H9 (cell line): Measurements from ENCODE around the gene LRRN1. TPM values are rescaled to one million over a fixed set of nuclear protein-coding genes. Genes with fewer than 3 reads are reported as not detected.

Experiments
- DNase-seq: peaks from one replicate; pipeline ENCODE4 v3.0.0-alpha.2; 2017
- H2AFZ ChIP-seq: one replicate; pipeline ENCODE4 v1.6.1; 2013; ENCODE audit warnings: mild to moderate bottlenecking, low read length, control low read depth, moderate library complexity
- H2AK5ac ChIP-seq: 2 replicates; pipeline ENCODE4 v1.6.1; 2013; ENCODE audit warnings: low read length, control low read depth, mixed read lengths; ENCODE audit not compliant: insufficient read length
- H2BK120ac ChIP-seq: one replicate; pipeline ENCODE4 v1.6.1; 2013; ENCODE audit warnings: low read depth, mild to moderate bottlenecking, low read length, control low read depth, inconsistent platforms; ENCODE audit not compliant: poor library complexity, severe bottlenecking
- H2BK12ac ChIP-seq: 2 replicates; pipeline ENCODE4 v1.6.1; 2013; ENCODE audit warnings: low read length, control low read depth, mixed read lengths, low read depth; ENCODE audit not compliant: insufficient read length
- H2BK15ac ChIP-seq: 2 replicates; pipeline ENCODE4 v1.6.1; 2013; ENCODE audit warnings: low read depth, low read length, control low read depth
- H2BK20ac ChIP-seq: one replicate; pipeline ENCODE4 v1.6.1; 2013; ENCODE audit warnings: low read depth, mild to moderate bottlenecking, low read length, control low read depth, inconsistent platforms; ENCODE audit not compliant: poor library complexity, severe bottlenecking
- H2BK5ac ChIP-seq: 2 replicates; pipeline ENCODE4 v1.6.1; 2013; ENCODE audit warnings: low read length, control low read depth, mixed read lengths; ENCODE audit not compliant: insufficient read length
- H3K14ac ChIP-seq: 2 replicates; pipeline ENCODE4 v1.6.1; 2013; ENCODE audit warnings: low read length, control low read depth; ENCODE audit not compliant: insufficient read depth
- H3K18ac ChIP-seq: 2 replicates; pipeline ENCODE4 v1.6.1; 2013; ENCODE audit warnings: low read depth, mild to moderate bottlenecking, mixed read lengths, low read length, control low read depth; ENCODE audit not compliant: insufficient read length
- H3K23ac ChIP-seq: 2 replicates; pipeline ENCODE4 v1.6.1; 2013; ENCODE audit warnings: low read length, control low read depth, mixed read lengths, low read depth; ENCODE audit not compliant: insufficient read length
- H3K23me2 ChIP-seq: 2 replicates; pipeline ENCODE4 v1.6.1; 2013; ENCODE audit warnings: low read depth, mild to moderate bottlenecking, mixed read lengths, low read length, control low read depth; ENCODE audit not compliant: insufficient read length, poor library complexity, severe bottlenecking
- H3K27ac ChIP-seq: 2 replicates; pipeline ENCODE4 v1.5.1; 2013; ENCODE audit warnings: low read length, control low read depth, mixed read lengths, low read depth; ENCODE audit not compliant: insufficient read length
- H3K27me3 ChIP-seq: 2 replicates; pipeline ENCODE4 v1.6.1; 2013; ENCODE audit warnings: low read length, control low read depth, inconsistent platforms; ENCODE audit not compliant: insufficient read depth
- H3K4ac ChIP-seq: 2 replicates; pipeline ENCODE4 v1.6.1; 2013; ENCODE audit warnings: low read depth, mild to moderate bottlenecking, control low read depth, inconsistent platforms, low read length, moderate library complexity
- H3K4me1 ChIP-seq: 2 replicates; pipeline ENCODE4 v1.6.1; 2013; ENCODE audit warnings: low read length, control low read depth, inconsistent platforms; ENCODE audit not compliant: insufficient read depth
- H3K4me2 ChIP-seq: 2 replicates; pipeline ENCODE4 v1.6.1; 2013; ENCODE audit warnings: low read length, control low read depth, mixed read lengths; ENCODE audit not compliant: insufficient read length, insufficient read depth
- H3K56ac ChIP-seq: 2 replicates; pipeline ENCODE4 v1.6.1; 2013; ENCODE audit warnings: low read depth, mild to moderate bottlenecking, mixed read lengths, low read length, control low read depth; ENCODE audit not compliant: insufficient read length
- H3K79me1 ChIP-seq: 2 replicates; pipeline ENCODE4 v1.6.1; 2013; ENCODE audit warnings: low read depth, mild to moderate bottlenecking, moderate library complexity, low read length, control low read depth, inconsistent platforms; ENCODE audit not compliant: insufficient read depth, poor library complexity, severe bottlenecking
- H3K79me2 ChIP-seq: 2 replicates; pipeline ENCODE4 v1.6.1; 2013; ENCODE audit warnings: low read length, control low read depth, inconsistent platforms; ENCODE audit not compliant: insufficient read depth
- H3K9ac ChIP-seq: 2 replicates; pipeline ENCODE4 v1.6.1; 2013; ENCODE audit warnings: low read length, control low read depth, mixed read lengths; ENCODE audit not compliant: insufficient read length; ENCODE audit errors: extremely low read depth
- H3K9me3 ChIP-seq: one replicate; pipeline ENCODE4 v1.6.1; 2013; ENCODE audit warnings: low read depth, low read length, inconsistent platforms; ENCODE audit not compliant: control insufficient read depth
- H3T11ph ChIP-seq: one replicate; pipeline ENCODE4 v1.6.1; 2013; ENCODE audit warnings: mild to moderate bottlenecking, low read length, control low read depth, inconsistent platforms
- H4K20me1 ChIP-seq: one replicate; pipeline ENCODE4 v1.6.1; 2013; ENCODE audit not compliant: control insufficient read depth, insufficient read length, insufficient read depth
- H4K5ac ChIP-seq: 2 replicates; pipeline ENCODE4 v1.6.1; 2013; ENCODE audit warnings: low read depth, mild to moderate bottlenecking, mixed read lengths, low read length, control low read depth; ENCODE audit not compliant: insufficient read length
- H4K8ac ChIP-seq: replicated peaks from 2 replicates; pipeline ENCODE4 v1.6.1; 2013; ENCODE audit warnings: low read length, control low read depth, mixed read lengths, low read depth; ENCODE audit not compliant: insufficient read length
- H4K91ac ChIP-seq: 2 replicates; pipeline ENCODE4 v1.6.1; 2013; ENCODE audit warnings: low read depth, mild to moderate bottlenecking, moderate library complexity, mixed read lengths, low read length, control low read depth; ENCODE audit not compliant: insufficient read length
- H3K27ac Mint-ChIP-seq, 3 experiments: 2 replicates in 2 of 3; 3 replicates in 1 of 3; pipeline ENCODE4 v1.8.0; 2020 to 2021; ENCODE audit warnings: mixed read lengths in 3 of 3, mild to moderate bottlenecking in 1 of 3, moderate library complexity in 1 of 3
- H3K27me3 Mint-ChIP-seq: 2 replicates; pipeline ENCODE4 v1.8.0; 2021; ENCODE audit warnings: low read depth, mild to moderate bottlenecking, moderate library complexity, mixed read lengths
- H3K36me3 Mint-ChIP-seq, 3 experiments: 2 replicates in 2 of 3; 3 replicates in 1 of 3; pipeline ENCODE4 v1.8.0; 2020 to 2021; ENCODE audit warnings: low read depth in 3 of 3, mixed read lengths in 3 of 3; ENCODE audit not compliant: insufficient read depth in 1 of 3
- H3K4me1 Mint-ChIP-seq, 2 experiments: 2 replicates each; pipeline ENCODE4 v1.8.0; 2020; ENCODE audit warnings: mixed read lengths in 2 of 2
- H3K4me3 Mint-ChIP-seq, 2 experiments: 2 replicates in 1 of 2; 3 replicates in 1 of 2; pipeline ENCODE4 v1.8.0; 2020 to 2021; ENCODE audit warnings: mild to moderate bottlenecking in 2 of 2, mixed read lengths in 2 of 2, moderate library complexity in 1 of 2
- H3K9me3 Mint-ChIP-seq, 2 experiments: 2 replicates in 1 of 2; 3 replicates in 1 of 2; pipeline ENCODE4 v1.8.0; 2020; ENCODE audit warnings: mild to moderate bottlenecking in 2 of 2, mixed read lengths in 2 of 2, moderate library complexity in 1 of 2
- WGBS: extraction: QIAGEN DNeasy Blood & Tissue Kit; methylation state at CpG from one replicate; pipeline ENCODE4 v1.1.7; 2013; ENCODE audit warnings: missing lambda C conversion rate, low lambda C conversion rate, mixed read lengths; ENCODE audit not compliant: insufficient read length; ENCODE audit errors: extremely low coverage; 5-methylcytosine and 5-hydroxymethylcytosine counted together
- total RNA-seq: library from RNA; stranded (reverse); gene quantifications from 2 replicates; pipeline ENCODE4 v1.2.1, GENCODE V29; 2021
- TF ChIP-seq, protein P1 (sequence below): fragments of 200-600 bp; sonication (generic); conservative IDR thresholded peaks from 3 replicates; pipeline ENCODE4 v1.8.0; 2021; ENCODE audit warnings: antibody characterized with exemption, mild to moderate bottlenecking

The LRRN1 gene
- total RNA-seq, 1 experiment from 2014 or later, result 269 TPM

DNA sequence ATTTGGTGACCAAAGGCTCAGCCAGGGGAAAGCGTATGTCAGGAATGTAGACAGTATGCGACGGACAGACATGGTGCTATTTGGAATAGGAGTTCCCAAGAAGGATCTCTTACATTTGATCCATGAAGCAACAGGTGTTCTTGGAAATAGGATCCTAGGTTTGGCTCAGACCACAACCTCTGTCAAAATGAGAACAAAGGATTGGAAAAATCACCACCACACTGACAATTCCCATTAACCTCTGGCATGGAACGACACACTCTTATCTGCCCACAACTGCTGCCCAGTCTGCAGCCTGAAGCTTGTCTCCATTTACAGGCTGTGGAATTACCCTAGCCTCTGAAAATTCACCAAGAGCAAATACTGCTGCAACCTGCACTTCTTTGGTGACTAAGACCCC is 33.6 kb upstream of the LRRN1 start:
- Histone ChIP-seq H4K20me1 (no peaks in the 10 kb centered on the region), H3K23ac (no peak overlapping the region), H3K4me1 (no peaks in the 10 kb centered on the region; the same call in 1 of the 2 replicates), H2AFZ (no peak overlapping the region), H3K27me3 (no peaks in the 10 kb centered on the region), H3K79me2 (no peaks in the 10 kb centered on the region), H3K18ac (no peak overlapping the region), H4K5ac (no peak overlapping the region), H4K91ac (no peak overlapping the region), H3K23me2 (no peaks in the 10 kb centered on the region), H3K4me2 (no peak overlapping the region), H3K9ac (no peak overlapping the region), H2BK12ac (no peak overlapping the region), H3K27ac (no peak overlapping the region), H3K4ac (no peak overlapping the region), H2AK5ac (no peak overlapping the region), H4K8ac (no peak overlapping the region), H3K9me3 (no peaks in the 10 kb centered on the region), H2BK5ac (no peak overlapping the region), H3K14ac (no peak overlapping the region), H2BK120ac (no peak overlapping the region), H2BK20ac (no peak overlapping the region), H3K79me1 (no peaks in the 10 kb centered on the region), H3K56ac (no peak overlapping the region), H3T11ph (no peak overlapping the region), H2BK15ac (no peak overlapping the region)
- Mint-ChIP-seq H3K27me3 (peaks cover 4% of the 10 kb centered on the region; the same call in 1 of the 2 replicates), H3K36me3 (no peaks in the 10 kb centered on the region), H3K4me1 (peaks cover 19 to 22% of the 10 kb centered on the region in 2 experiments), H3K27ac (no peak overlapping the region), H3K4me3 (no peak overlapping the region), H3K9me3 (no peaks in the 10 kb centered on the region)
- TF ChIP-seq, protein P1, sequence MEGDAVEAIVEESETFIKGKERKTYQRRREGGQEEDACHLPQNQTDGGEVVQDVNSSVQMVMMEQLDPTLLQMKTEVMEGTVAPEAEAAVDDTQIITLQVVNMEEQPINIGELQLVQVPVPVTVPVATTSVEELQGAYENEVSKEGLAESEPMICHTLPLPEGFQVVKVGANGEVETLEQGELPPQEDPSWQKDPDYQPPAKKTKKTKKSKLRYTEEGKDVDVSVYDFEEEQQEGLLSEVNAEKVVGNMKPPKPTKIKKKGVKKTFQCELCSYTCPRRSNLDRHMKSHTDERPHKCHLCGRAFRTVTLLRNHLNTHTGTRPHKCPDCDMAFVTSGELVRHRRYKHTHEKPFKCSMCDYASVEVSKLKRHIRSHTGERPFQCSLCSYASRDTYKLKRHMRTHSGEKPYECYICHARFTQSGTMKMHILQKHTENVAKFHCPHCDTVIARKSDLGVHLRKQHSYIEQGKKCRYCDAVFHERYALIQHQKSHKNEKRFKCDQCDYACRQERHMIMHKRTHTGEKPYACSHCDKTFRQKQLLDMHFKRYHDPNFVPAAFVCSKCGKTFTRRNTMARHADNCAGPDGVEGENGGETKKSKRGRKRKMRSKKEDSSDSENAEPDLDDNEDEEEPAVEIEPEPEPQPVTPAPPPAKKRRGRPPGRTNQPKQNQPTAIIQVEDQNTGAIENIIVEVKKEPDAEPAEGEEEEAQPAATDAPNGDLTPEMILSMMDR, result no peak
- WGBS, result no CpG with 5 or more reads among the region's 4 CpGs
- no peak for DNase-seq
